ENCODE results near the gene DNAI7.
A peak's percentile ranks its signal among the peaks of the same experiment; 100 is the strongest.

Gene DNAI7

DNA sequence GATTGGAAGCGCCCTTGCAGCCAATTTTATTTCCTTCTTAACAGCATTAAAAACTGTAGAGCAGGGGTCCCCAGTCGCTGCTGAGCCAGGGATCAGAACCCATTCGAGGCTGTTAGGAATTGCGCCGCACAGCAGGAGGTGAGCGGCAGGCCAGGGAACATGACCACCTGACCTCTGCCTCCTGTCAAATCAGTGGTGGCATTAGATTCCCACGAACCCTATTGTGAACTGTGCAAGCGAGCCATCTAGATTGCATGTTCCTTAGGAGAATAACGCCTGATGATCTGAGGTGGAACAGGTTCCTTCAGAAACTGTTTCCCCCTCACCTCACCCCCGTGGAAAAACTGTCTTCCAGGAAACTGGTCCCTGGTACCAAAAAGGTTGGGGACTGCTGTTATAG, 107.4 kb downstream of the DNAI7 start:
- Histone ChIP-seq H3K27ac (ENCODE audit: low read depth, low read length) (no peak overlapping the region), H3K9ac (ENCODE audit: low read length in 5 of 5) (no peak overlapping the region), H3K27me3 (ENCODE audit: control insufficient read depth in 5 of 5, insufficient read depth in 4 of 5, low read length in 5 of 5) (no peaks in the 10 kb centered on the region), H3K36me3 (ENCODE audit: control insufficient read depth in 5 of 5, insufficient read depth in 5 of 5, low read length in 5 of 5) (peaks cover 2 to 18% (median 7%) of the 10 kb centered on the region in 5 donors), H3K4me3 (ENCODE audit: low read depth in 1 of 5, low read length in 5 of 5) (no peak overlapping the region), H3K4me1 (ENCODE audit: control insufficient read depth in 5 of 5, insufficient read depth in 5 of 5, low read length in 5 of 5) (peaks cover 0 to 18% (median 0%) of the 10 kb centered on the region in 5 donors), H3K9me3 (ENCODE audit: control insufficient read depth in 5 of 5, low read length in 5 of 5) (no peaks in the 10 kb centered on the region)

DNA sequence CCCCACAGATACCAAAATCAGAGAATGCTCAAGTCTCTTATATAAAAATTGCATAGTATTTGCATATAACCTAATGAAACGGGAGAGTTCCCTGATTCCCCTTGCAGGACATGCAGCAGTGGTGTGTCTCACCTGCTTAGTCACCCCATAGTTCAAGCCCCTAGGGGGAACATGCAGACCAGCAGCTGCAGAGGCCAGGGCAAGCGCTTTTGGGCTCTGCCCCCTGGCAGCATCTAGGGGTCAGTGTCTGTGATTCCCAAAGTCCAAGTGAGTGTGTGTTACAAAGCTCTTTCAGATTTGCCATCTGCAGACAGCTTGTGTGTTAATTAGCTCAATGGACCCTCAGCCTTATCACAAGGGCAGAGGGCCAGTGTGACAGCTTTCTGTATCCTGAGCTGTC, 110.1 kb downstream of the DNAI7 start:
- Histone ChIP-seq H3K27me3 (ENCODE audit: control insufficient read depth in 5 of 5, insufficient read depth in 4 of 5, low read length in 5 of 5) (no peaks in the 10 kb centered on the region), H3K4me1 (ENCODE audit: control insufficient read depth in 5 of 5, insufficient read depth in 5 of 5, low read length in 5 of 5) (peaks cover 0 to 18% (median 0%) of the 10 kb centered on the region in 5 donors), H3K36me3 (ENCODE audit: control insufficient read depth in 5 of 5, insufficient read depth in 5 of 5, low read length in 5 of 5) (peaks cover 2 to 14% (median 4%) of the 10 kb centered on the region in 5 donors), H3K9me3 (ENCODE audit: control insufficient read depth in 5 of 5, low read length in 5 of 5) (no peaks in the 10 kb centered on the region), H3K27ac (ENCODE audit: low read depth, low read length) (no peak overlapping the region), H3K9ac (ENCODE audit: low read length in 5 of 5) (no peak overlapping the region), H3K4me3 (ENCODE audit: low read depth in 1 of 5, low read length in 5 of 5) (no peak overlapping the region)

DNA sequence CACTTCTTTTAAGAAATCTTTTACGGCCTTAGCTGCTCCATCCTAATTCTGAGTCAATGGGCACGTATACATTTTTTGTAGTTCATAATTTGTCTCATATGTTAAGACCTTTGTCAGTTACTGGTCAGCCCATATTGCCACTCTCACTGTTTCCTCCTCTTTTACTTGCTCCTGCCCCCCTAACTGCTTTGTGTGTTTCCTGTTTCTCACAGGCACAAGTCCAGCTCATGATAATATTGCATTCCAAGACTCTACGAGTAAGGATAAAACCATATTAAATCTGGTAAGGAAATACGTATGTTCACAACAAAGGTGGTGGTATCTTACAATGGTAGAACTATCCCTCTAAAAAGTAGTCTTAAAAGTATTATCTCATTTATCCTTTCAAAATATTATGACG, 111.7 kb downstream of the DNAI7 start:
- Histone ChIP-seq H3K4me1 (ENCODE audit: control insufficient read depth in 5 of 5, insufficient read depth in 5 of 5, low read length in 5 of 5) (peaks cover 0 to 16% (median 0%) of the 10 kb centered on the region in 5 donors), H3K36me3 (ENCODE audit: control insufficient read depth in 5 of 5, insufficient read depth in 5 of 5, low read length in 5 of 5) (peaks cover 2 to 14% (median 4%) of the 10 kb centered on the region in 5 donors), H3K9ac (ENCODE audit: low read length in 5 of 5) (no peak overlapping the region), H3K27me3 (ENCODE audit: control insufficient read depth in 5 of 5, insufficient read depth in 4 of 5, low read length in 5 of 5) (no peaks in the 10 kb centered on the region), H3K4me3 (ENCODE audit: low read depth in 1 of 5, low read length in 5 of 5) (no peak overlapping the region), H3K27ac (ENCODE audit: low read depth, low read length) (peak overlapping the region; percentile 11), H3K9me3 (ENCODE audit: control insufficient read depth in 5 of 5, low read length in 5 of 5) (no peaks in the 10 kb centered on the region)

DNA sequence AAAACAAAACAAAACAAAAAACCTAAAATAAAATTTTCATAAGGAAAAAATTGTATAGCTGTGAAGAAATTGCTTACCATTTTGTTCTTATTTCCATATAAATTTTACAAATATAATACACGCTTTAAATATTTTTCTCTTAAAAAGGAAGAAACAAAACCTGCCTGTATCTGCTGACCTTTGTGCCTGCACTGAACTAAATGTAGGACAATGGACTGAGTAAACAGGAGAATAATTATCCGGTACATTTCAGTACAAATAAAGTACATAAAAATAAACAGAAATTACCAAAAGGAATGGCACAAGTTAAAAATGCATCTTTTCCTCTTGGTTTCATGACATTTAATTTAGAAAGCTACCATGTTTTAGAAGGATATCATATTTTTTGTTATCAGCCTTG, 112.3 kb downstream of the DNAI7 start:
- H3K27ac ChIP-seq (ENCODE audit: low read depth, low read length), result peak overlapping the region; percentile 11
- peaks cover 2 to 14% (median 4%) of the 10 kb centered on the region in 5 donors for H3K36me3 ChIP-seq (ENCODE audit: control insufficient read depth in 5 of 5, insufficient read depth in 5 of 5, low read length in 5 of 5)
- no peak overlapping the region for H3K4me3 ChIP-seq (ENCODE audit: low read depth in 1 of 5, low read length in 5 of 5)
- no peaks in the 10 kb centered on the region for H3K9me3 ChIP-seq (ENCODE audit: control insufficient read depth in 5 of 5, low read length in 5 of 5)
- H3K27me3 ChIP-seq (ENCODE audit: control insufficient read depth in 5 of 5, insufficient read depth in 4 of 5, low read length in 5 of 5), result no peaks in the 10 kb centered on the region
- no peak overlapping the region for H3K9ac ChIP-seq (ENCODE audit: low read length in 5 of 5)
- H3K4me1 ChIP-seq (ENCODE audit: control insufficient read depth in 5 of 5, insufficient read depth in 5 of 5, low read length in 5 of 5), result peaks cover 0 to 11% (median 0%) of the 10 kb centered on the region in 5 donors

DNA sequence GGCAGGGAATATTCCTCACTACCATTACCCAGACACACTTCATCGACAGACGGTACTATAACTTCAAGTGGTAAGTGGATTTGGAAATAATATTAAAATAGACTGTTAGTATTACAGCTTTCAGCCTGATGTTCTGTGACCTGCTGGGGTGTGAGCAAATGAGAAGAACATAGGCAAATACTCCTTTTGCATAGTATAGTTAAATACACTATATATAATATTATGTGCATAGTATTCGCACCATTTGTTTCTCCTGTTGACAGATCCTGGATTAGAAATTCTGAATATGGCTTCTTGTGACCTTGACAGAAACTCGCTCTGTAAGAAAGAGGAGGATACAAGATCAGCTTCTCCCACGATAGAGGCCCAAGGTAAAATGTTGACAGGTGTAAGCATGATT, 115.6 kb downstream of the DNAI7 start:
- H3K9ac ChIP-seq (ENCODE audit: low read length in 5 of 5), result no peak overlapping the region
- H3K36me3 ChIP-seq (ENCODE audit: control insufficient read depth in 5 of 5, insufficient read depth in 5 of 5, low read length in 5 of 5), result peaks cover 0 to 5% (median 0%) of the 10 kb centered on the region in 5 donors
- H3K27ac ChIP-seq (ENCODE audit: low read depth, low read length), result no peak overlapping the region
- H3K4me3 ChIP-seq (ENCODE audit: low read depth in 1 of 5, low read length in 5 of 5), result no peak overlapping the region
- H3K27me3 ChIP-seq (ENCODE audit: control insufficient read depth in 5 of 5, insufficient read depth in 4 of 5, low read length in 5 of 5), result no peaks in the 10 kb centered on the region
- peaks cover 0 to 8% (median 0%) of the 10 kb centered on the region in 5 donors for H3K4me1 ChIP-seq (ENCODE audit: control insufficient read depth in 5 of 5, insufficient read depth in 5 of 5, low read length in 5 of 5)
- H3K9me3 ChIP-seq (ENCODE audit: control insufficient read depth in 5 of 5, low read length in 5 of 5), result no peaks in the 10 kb centered on the region

DNA sequence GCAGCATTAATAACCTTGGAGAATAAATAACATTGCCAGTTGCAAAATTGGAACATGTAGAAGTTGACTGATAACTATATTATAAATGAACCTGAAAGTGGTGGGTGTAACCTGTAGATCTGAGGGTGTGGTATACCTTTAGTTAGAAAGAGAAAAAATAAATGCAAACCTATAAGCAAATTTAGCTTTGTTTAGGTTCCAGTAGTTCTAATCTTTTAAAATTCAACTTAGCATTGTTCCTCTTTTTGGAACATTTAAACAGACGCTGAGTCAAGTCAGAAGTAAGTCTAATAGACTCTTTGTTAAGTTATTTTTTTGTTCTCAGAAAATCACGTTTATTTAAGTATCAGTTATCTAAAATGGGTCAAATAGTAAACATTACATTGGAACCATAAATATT, 120.0 kb downstream of the DNAI7 start:
- no peak overlapping the region for H3K27ac ChIP-seq (ENCODE audit: low read depth, low read length)
- peaks cover 0 to 22% (median 3%) of the 10 kb centered on the region in 5 donors for H3K4me1 ChIP-seq (ENCODE audit: control insufficient read depth in 5 of 5, insufficient read depth in 5 of 5, low read length in 5 of 5)
- H3K9me3 ChIP-seq (ENCODE audit: control insufficient read depth in 5 of 5, low read length in 5 of 5), result no peaks in the 10 kb centered on the region
- H3K36me3 ChIP-seq (ENCODE audit: control insufficient read depth in 5 of 5, insufficient read depth in 5 of 5, low read length in 5 of 5), result peaks cover 0 to 1% (median 0%) of the 10 kb centered on the region in 5 donors
- no peak overlapping the region for H3K9ac ChIP-seq (ENCODE audit: low read length in 5 of 5)
- H3K27me3 ChIP-seq (ENCODE audit: control insufficient read depth in 5 of 5, insufficient read depth in 4 of 5, low read length in 5 of 5), result no peaks in the 10 kb centered on the region
- no peak overlapping the region for H3K4me3 ChIP-seq (ENCODE audit: low read depth in 1 of 5, low read length in 5 of 5)

DNA sequence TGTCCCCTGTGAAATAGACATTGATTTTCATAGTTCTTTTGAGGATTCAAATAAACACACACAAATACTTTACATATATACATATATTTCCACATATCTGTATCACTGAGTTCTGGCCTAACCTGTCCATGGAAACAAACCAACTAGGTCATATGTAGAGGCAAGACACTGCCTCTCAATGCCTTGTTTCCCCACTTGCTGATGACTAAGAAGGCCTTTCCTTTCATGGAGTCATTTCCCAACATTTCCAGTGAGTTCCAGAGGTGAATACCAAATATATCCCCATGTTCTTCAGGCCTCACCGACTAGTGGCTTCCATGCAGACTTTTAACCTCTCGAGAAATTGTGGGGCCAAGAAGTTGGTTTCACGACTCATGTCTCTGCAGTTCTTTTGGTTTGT, 120.8 kb downstream of the DNAI7 start:
- Histone ChIP-seq H3K9ac (ENCODE audit: low read length in 5 of 5) (no peak overlapping the region), H3K4me3 (ENCODE audit: low read depth in 1 of 5, low read length in 5 of 5) (no peak overlapping the region), H3K4me1 (ENCODE audit: control insufficient read depth in 5 of 5, insufficient read depth in 5 of 5, low read length in 5 of 5) (peaks cover 0 to 25% (median 3%) of the 10 kb centered on the region in 5 donors), H3K36me3 (ENCODE audit: control insufficient read depth in 5 of 5, insufficient read depth in 5 of 5, low read length in 5 of 5) (peaks cover 0 to 2% (median 0%) of the 10 kb centered on the region in 5 donors), H3K9me3 (ENCODE audit: control insufficient read depth in 5 of 5, low read length in 5 of 5) (no peaks in the 10 kb centered on the region), H3K27ac (ENCODE audit: low read depth, low read length) (no peak overlapping the region), H3K27me3 (ENCODE audit: control insufficient read depth in 5 of 5, insufficient read depth in 4 of 5, low read length in 5 of 5) (no peaks in the 10 kb centered on the region)

DNA sequence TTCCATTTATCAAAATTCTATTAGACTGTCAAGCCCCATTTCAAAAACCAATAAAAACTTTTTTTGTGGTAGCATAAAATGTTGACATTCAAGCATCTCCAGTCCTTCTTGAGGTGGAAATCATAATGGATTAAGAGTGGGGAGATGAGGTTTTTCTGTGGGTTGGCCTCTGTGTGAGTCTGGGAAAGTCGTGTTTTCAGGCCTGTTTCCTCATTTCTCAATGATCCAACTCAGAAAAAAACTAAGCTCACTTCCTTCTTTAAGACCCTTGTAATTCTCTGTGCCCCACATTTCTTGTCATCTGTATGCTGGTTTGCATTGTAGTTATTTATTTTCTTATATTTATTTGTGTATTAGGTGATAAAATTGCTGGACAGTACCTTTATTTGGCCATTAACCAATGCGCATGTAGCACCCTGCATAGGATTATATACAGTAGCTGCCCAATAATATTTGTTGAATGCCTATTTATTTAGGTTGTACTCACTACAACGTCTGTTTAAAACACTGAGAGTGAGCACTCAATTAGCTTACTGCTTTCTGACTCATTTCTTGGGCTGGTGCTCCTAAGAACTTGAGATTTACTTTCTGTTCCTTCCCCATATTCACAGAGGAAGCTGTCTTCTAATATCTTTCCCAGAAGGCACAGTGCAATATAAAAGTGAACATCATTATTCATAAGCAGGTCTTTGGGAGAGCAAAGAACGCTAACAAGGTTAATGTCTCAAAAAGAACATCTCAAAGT, 121.9 kb downstream of the DNAI7 start:
- no peaks in the 10 kb centered on the region for H3K9me3 ChIP-seq (ENCODE audit: control insufficient read depth in 5 of 5, low read length in 5 of 5)
- H3K27me3 ChIP-seq (ENCODE audit: control insufficient read depth in 5 of 5, insufficient read depth in 4 of 5, low read length in 5 of 5), result no peaks in the 10 kb centered on the region
- no peak overlapping the region for H3K4me3 ChIP-seq (ENCODE audit: low read depth in 1 of 5, low read length in 5 of 5)
- H3K27ac ChIP-seq (ENCODE audit: low read depth, low read length), result peak overlapping the region; percentile 55
- H3K4me1 ChIP-seq (ENCODE audit: control insufficient read depth in 5 of 5, insufficient read depth in 5 of 5, low read length in 5 of 5), result peaks cover 0 to 27% (median 3%) of the 10 kb centered on the region in 5 donors
- H3K9ac ChIP-seq (ENCODE audit: low read length in 5 of 5), result no peak overlapping the region
- H3K36me3 ChIP-seq (ENCODE audit: control insufficient read depth in 5 of 5, insufficient read depth in 5 of 5, low read length in 5 of 5), result peaks cover 0 to 6% (median 3%) of the 10 kb centered on the region in 5 donors

DNA sequence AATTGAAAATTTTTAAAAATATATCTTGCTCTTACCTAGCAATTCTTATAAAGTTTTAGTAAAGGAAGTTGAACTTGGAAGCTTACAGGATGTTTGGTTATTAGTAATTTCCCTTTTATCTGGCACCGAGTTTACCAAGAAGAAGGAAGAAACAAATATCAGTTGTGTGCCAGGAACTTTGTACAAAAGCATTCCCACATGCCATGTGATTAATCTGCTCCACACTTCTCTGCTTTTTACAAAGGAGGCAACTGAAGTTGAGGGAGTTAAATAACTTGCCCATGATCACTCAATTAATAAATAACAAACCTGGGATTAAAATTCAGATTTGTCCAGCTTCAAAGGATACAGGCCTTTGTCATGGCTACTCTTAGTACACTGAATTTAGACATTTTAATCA, 123.6 kb downstream of the DNAI7 start:
- Histone ChIP-seq H3K4me1 (ENCODE audit: control insufficient read depth in 5 of 5, insufficient read depth in 5 of 5, low read length in 5 of 5) (peaks cover 0 to 27% (median 3%) of the 10 kb centered on the region in 5 donors), H3K9me3 (ENCODE audit: control insufficient read depth in 5 of 5, low read length in 5 of 5) (no peaks in the 10 kb centered on the region), H3K27ac (ENCODE audit: low read depth, low read length) (peak overlapping the region; percentile 55), H3K9ac (ENCODE audit: low read length in 5 of 5) (no peak overlapping the region), H3K27me3 (ENCODE audit: control insufficient read depth in 5 of 5, insufficient read depth in 4 of 5, low read length in 5 of 5) (no peaks in the 10 kb centered on the region), H3K36me3 (ENCODE audit: control insufficient read depth in 5 of 5, insufficient read depth in 5 of 5, low read length in 5 of 5) (peaks cover 0 to 15% (median 7%) of the 10 kb centered on the region in 5 donors), H3K4me3 (ENCODE audit: low read depth in 1 of 5, low read length in 5 of 5) (no peak overlapping the region)

DNA sequence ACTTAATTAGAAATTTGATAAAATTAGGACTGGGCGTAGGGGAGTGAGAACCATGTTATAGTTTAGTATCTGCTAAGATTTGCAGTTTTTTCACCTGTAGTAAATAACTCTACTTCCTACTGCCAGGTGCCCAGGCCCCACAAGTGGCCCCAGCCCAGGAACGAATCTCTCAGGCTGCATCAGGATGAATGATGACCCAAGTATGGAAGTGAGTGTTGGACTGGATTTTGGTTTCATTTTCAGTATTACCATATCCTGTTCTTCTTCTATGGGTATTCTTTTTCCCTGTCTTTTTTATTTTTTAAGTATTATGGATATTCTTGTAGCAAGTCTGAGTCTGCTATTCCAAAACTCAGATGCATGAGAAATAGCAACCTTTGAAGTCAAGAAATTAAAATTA, 125.7 kb downstream of the DNAI7 start:
- Histone ChIP-seq H3K9me3 (ENCODE audit: control insufficient read depth in 5 of 5, low read length in 5 of 5) (no peaks in the 10 kb centered on the region), H3K9ac (ENCODE audit: low read length in 5 of 5) (no peak overlapping the region), H3K36me3 (ENCODE audit: control insufficient read depth in 5 of 5, insufficient read depth in 5 of 5, low read length in 5 of 5) (peaks cover 0 to 25% (median 7%) of the 10 kb centered on the region in 5 donors), H3K27me3 (ENCODE audit: control insufficient read depth in 5 of 5, insufficient read depth in 4 of 5, low read length in 5 of 5) (no peaks in the 10 kb centered on the region), H3K4me3 (ENCODE audit: low read depth in 1 of 5, low read length in 5 of 5) (no peak overlapping the region), H3K27ac (ENCODE audit: low read depth, low read length) (no peak overlapping the region), H3K4me1 (ENCODE audit: control insufficient read depth in 5 of 5, insufficient read depth in 5 of 5, low read length in 5 of 5) (peaks cover 0 to 27% (median 3%) of the 10 kb centered on the region in 5 donors)
